Stimulated activated CD4-positive, alpha-beta T cell treated with anti-CD3 and anti-CD28 coated beads, Interleukin-15, amount 100 ng/mL, for 24 hours (primary cell): Measurements from ENCODE around the gene IL12A.

ENCODE experiments used
- DNase-seq: peaks from one replicate; pipeline ENCODE4 v3.0.0-alpha.2; 2020

IL12A gene

DNA sequence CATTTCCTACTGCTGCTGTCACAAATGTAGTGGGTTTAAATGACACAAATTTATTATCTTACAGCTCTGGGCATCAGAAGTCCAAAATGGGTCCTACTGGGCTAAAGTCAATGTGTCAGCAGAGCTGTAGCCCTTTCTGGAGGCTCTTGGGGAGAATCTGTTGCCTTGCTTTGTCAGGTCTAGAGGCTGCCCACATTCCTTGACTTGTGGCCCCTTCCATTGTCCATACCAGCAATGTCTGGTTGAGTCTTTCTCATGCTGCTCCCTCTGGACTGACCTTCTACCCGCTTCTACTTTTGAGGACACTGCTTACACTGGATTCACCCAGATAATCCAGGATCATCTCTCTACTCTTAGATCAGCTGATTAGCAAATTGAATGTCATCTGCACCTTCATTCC is 3.0 kb downstream of the IL12A start:
- no peak for DNase-seq

DNA sequence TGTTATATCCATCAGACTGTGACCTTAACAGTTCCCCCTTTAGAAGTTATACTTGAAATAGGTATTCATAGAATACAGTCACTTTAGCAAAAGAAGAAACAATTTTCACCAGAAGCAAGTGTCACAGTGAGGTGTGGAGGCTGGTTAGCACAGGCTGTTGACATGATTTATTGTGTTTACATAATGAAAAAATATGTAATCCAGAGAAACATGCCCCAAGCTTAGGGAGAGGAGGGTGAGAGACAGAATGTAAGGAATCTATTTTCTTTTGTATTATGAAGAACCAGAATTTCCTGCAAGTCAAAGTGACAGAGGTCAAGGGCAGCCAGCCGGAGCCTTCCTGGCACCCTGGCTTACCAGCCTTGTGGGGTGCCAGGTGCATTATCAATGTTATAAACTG is 4.0 kb downstream of the IL12A start:
- DNase-seq, result no peak

DNA sequence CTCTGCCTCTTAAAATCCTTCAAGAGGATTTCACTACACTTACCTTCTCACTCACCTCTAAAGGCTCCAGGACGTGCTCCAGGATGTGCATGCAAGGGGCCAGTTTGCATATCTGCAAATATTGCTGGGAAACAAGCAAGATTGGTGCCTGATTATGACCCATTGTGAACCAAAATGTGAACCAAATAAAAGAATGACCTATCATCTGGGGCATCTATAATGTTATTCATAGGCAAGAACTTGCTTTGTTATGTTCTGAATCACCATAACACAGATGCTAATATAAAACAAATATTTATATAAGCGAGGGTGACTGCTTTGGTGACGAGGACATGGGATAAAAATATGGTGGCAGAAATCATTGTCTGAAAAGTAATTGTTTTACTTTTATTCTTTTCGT is 5.5 kb downstream of the IL12A start:
- no peak for DNase-seq

DNA sequence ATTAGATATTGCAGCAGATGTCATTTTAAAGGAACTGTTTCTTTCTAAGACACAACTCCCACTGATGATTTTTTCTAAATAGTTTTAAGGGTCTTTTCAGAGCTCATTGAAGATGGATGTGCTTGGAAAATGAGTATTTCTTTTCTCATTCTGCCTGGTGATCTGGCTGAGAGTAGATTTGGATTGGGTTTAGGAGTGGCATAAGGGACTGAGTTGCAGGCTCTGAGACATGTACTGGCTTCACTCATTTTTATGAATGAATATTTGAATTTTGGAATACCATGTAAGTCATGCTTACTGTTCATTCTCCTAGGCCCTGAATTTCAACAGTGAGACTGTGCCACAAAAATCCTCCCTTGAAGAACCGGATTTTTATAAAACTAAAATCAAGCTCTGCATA is 6.5 kb downstream of the IL12A start:
- DNase-seq, result no peak

DNA sequence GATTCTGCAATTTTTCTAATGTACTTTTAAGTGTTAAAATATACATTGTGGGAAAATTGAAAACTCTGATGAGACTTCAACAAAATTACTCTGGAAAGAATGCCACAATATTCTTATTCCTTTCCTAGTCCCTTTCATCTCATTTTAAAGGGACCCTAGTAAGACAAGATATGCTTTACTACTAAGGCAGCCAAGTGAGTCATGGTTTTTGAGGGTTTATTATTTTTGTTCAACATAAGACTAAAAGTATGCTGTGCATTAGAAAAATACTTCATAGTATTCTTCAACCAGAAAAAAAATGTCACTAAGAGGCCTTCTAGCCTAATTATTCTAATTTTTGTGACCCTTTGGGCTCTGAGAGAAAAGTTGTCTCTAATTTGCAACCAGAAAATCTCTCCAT is 7.4 kb downstream of the IL12A start:
- DNase-seq, result no peak

DNA sequence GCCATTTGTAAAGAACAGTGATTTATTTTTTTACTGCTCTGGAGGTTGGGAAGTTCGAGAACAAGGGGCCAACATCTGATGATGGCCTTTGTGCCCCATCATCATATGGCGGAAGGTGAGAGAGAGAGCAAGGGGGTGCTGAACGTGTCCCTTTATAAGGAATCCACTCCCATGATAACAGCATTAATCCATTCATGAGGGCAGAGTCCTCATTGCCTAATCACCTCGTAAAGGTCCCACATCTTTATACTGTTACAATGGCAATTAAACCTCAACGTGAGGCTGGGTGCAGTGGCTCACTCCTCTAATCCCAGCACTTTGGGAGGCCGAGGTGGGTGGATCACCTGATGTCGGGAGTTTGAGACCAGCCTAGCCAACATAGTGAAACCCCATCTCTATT is 8.3 kb downstream of the IL12A start:
- no peak for DNase-seq

DNA sequence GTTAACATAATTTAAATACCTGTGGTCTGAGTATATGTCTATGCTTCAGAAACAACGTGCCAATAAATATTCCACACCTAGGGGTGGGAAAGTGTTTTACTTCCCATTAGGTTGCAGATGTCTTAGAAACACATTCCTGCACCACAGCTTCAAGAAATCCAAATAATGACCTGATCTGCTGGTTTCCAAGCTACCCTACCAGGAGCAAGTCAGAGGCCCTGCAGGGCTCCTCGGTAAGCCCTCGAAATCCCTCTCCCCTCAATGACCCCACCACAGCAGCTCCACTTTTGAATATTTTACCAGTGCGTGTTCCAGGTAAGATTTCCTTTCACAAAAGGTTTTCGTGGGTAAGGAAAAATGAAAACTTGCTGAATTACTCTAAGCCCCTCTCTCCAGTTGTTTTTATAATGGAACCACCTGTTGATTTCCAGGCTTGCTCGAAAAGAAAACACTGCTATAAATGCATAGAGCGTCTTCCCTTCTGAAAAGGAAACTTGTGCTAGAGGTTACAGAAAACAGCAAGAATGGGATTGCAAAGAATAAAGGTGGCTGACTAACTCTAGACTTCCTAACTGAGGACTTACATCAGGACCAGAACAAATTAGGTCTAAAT is 12.6 kb downstream of the IL12A start:
- DNase-seq, result no peak

DNA sequence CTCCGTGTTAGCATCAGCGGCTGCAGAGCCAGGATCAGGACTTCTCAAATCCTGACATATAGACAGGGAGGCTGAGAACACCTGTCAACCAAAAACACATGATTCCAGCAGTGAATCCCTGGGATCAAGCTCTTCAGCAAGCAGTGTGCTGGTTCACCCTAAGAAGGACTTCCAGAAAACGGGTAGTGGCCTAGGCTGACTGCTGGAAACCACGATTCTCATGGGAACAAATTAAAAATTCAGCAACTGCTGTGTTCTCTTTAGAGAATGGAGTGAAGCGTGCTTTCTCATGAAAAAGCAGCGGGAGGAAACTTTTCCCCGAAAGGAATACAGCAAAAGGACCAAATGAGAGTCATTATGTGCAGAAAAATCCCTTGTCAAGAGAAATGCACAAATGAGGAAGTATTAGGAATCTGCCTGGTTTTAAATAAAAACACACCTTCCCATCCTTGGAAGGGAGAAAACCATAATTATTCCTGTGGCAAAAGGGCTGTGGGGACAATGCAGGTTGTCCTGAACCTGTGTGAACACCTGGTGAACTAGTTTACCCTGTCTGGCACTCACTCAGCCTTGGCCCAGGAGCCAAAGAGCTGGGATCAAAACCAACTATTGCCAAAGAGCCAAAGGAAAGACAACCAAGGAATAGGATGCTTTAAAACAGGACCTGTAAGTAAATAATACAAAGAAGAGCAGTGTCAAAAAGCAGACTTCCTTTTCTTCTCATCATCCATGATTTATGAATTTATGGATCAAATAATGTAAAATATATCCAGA is 13.4 kb downstream of the IL12A start:
- DNase-seq, result no peak

DNA sequence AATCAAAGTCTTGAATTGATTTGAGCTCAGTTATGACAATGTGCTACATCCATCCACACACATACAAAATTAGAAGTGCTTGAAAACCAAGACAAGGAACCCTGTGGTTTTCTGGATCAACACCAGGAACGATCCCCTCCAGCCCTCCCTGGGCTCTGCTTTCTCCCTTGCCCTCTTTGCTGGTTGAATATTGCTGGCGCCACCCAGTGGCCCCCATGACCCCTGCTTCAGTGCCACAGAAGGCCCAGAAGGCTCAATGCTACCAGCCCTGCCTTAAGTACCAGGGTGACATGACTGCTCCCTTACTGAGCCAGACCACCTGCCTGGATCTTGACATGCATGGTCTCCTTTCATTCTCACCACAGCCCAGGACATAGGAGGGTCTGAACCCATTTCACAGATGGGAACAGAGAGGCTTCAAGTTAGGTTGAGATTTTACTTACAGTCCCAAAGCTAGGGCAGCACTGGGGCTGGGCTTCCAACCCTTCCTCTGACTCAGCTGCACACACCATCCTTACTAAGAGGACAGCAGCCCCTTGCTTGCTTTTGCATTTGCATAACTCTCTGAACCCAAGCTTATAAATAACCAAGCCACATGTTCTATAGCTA is 15.0 kb downstream of the IL12A start:
- peak; percentile 54 for DNase-seq

DNA sequence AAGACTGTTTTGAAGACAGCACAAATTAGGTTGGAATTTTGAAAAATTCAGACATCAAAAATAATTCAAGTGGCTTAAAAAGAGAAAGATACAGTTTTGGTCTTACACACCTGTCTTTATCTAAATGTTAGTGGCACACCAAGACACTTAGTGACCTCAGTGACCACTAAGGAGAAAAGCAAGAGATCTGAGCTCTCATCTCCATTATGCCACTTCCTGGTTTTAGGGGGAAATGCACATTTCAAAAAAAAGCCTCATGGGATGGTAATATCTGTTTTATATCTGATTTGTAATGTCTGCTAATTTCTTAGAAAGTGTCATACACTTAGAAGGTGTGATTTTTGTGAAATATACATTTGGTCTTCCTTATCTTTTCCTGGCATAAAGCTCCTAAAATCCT is 16.4 kb downstream of the IL12A start:
- DNase-seq, result no peak

DNA sequence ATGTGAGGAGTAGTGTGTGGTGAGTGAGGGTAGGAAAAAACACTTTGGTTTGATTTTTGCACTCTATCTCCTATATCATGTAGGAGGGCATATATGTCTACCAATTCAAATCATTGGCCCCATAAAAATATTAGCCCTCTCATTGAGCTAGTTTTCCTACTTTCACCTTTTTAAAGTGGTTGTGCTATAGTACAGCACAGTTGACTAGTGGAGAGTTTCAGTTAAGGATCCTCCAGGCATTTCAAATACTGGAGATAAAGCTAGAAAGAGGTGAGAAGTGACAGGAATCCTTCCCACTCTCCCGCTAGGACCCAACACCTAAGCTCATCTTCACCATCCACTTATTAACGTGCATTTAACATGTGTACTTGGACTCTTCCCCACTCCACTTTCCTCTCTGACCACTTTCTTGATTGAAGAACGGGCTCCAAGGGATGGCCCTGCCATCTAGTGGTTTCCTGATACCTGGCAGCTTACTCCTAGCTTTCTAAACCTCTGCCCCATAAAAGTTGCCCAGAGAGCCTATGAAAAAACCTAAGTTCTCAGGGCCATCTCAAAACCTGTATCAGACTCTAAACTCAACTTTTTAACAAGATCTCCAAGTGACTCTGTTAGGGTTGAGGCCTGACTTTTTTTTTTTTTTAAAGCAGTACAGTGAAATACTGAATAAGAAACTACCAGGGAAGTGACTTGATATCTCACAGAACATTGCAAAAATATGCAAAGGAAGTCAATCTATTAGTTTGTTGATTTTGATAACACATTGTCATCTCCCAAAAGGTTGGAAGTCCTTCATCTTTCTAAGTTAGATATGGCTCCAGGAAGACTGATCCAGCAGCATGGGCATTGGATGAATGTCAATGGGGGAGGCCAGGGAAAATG is 17.9 kb downstream of the IL12A start:
- no peak for DNase-seq

DNA sequence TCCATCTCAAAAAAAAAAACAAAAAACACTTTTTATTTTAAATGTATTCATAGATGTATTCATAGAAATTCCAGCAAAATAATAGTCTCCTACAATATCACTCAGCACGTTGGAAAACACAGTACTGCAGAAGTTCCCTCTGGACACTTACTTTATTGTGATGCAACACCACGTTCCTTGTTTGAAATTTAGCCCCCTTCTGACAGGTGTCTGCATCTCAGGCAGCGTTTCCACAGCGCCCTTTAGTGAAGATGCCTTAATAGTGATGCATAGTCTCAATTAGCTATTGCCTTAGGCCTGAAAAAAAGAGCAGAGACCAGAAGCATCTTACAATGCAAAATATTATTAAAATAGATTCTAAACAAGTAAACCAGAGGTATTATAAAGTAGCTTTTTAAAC is 20.3 kb downstream of the IL12A start:
- no peak for DNase-seq

DNA sequence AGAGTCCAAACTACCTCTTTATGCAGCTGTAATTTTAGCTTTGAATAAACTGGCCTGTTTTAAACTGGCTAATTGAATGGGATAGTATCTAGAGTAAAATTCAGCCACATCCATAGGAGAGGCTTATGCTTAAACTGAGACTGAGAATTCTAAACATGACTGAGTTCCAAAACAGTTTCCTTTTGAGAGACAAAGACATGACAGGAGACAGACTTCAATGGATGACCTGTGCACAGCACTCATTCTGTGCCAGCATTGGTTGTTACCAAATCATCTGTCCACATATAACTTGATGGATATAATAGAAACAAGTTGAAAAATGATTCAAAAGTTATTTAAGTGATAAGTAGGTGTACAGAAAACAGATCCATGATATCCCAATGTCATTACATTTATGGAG is 20.9 kb downstream of the IL12A start:
- no peak for DNase-seq

DNA sequence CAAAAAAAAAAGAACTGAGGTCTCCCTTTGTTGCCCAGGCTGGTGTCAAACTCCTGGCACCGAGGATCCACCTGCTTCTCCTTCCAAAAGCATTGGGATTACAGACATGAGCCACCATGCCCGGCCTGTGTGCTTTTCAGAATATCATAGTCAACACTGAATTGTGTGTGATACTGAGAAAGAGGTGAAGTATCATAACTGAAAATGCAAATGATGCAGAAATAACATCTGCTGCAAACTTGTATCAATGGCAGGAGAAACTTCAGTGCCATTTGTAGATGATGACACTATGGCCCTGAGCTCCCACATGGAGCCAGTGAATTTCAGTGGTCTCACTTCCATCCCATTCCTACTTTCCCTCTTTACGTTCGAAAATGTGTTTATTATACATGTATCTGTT is 21.9 kb downstream of the IL12A start:
- DNase-seq, result no peak

DNA sequence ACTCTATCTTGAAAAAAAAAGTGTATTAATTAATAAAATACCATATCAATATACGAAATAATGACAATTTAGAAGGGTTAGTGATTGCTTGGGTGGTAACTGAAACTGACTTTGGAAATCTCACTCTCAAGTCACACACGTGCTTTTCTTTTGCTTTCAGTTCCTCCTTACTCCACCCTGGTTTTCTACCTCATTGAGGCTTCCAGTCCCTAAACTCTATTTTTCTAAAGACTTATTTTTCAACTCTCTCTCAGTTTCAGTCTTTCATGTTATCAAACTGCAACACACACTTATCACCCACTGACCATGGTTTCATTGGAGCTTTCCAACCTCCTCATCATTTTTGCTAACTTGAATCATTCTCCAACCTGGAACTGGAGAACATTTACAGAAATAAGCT is 23.5 kb downstream of the IL12A start:
- DNase-seq, result no peak

DNA sequence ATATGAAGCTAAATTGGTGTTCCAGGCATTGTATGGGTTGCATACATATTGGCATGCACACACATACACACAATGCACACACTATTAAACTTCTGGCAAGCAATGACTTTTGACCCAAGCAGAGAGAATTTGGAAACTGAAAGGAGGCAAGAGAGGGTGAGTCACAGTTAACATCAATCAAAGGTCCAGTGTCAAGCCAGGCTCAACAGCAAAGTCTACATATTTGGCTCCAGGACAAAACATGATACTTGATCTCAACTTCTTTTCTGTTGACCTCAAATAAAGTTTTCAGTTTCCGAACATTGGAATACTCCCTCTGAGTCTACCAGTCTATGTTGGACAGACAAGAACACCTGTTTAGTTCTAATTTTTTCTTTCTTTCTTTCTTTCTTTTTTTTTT is 28.3 kb downstream of the IL12A start:
- DNase-seq, result no peak

DNA sequence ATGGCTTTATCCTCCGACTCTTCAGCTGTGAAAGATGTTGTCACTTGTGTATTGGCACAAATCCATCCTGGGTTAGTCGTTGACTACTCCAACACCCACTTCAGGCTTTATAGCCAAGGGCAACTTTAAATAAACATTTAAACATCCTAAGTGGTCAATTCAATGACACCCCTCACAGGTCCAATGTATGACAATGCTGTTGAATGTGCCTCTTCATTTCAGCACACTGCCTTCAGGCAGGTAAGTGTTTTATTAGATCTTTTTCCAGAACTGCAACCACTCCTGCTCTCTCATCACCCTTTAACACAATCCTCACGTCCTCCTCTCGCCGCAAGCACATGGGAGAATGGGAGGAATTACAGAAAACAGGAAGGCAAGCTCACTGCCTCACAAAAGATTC is 30.3 kb downstream of the IL12A start:
- no peak for DNase-seq

DNA sequence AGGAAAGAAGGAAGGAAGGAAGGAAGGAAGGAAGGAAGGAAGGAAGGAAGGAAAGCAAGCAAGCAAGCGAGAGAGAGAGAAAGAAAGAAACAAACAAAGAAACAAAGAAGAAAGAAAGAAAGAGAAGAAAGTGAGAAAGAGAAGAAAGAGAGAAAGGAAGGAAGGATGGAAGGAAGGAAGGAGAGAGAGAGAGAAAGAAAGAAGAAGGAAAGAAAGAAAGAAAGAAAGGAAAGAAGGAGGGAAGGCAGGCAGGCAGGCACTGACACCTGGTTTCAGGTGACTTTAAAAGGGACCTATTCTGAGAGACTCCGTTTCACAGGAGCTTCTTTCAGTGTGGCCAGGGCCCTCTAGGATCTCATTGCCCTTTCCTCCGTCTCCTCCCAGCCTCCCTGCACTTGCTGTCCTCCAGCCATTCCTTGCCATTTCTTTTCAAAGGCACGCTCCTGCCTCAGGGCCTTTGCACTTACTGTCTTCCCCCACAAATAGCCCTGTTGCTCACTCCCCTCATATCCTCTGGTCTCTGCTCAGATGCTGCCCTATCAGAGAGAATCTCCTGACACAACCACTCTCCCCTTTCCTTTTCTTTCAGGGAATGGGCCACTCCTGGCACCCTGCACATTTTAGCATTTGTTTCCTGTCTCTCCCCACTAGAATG is 31.5 kb downstream of the IL12A start:
- DNase-seq, result no peak

DNA sequence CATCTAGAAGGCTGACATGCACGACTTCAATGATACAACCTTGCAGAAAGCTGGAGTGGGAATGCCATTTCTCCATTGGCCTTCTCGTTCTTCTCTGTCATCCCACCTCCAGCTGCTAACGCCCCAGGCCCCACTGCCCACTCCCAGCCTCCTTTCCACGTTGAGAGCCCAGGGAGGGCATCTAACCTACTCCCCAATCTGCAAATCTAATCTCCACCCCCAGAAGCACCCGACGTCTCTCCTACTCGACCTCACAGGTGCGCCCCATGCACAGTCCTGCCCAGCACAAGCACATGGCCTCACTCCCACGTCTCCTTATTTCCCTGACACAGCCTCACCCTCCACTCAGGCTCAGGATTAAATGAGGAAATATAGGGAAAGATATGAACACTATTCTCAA is 33.4 kb downstream of the IL12A start:
- DNase-seq, result no peak

DNA sequence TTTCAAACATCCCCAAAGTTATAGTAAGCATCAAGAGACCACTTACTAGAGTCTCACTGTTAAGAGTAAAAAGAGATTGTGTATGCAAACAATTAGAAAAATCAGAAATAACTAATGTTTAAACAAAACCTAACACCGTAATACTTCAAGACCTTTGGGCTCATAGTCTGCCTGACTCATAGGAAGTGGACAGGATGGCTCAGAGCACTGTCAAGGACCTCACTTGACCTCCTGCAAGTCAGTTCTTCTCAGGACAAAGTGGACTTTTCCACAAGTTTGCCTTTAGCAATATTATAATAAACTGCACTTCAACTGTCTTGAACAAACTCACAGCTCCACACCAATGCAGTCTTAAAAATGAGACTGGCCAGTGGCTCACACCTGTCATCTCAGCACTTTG is 34.8 kb downstream of the IL12A start:
- DNase-seq, result no peak

DNA sequence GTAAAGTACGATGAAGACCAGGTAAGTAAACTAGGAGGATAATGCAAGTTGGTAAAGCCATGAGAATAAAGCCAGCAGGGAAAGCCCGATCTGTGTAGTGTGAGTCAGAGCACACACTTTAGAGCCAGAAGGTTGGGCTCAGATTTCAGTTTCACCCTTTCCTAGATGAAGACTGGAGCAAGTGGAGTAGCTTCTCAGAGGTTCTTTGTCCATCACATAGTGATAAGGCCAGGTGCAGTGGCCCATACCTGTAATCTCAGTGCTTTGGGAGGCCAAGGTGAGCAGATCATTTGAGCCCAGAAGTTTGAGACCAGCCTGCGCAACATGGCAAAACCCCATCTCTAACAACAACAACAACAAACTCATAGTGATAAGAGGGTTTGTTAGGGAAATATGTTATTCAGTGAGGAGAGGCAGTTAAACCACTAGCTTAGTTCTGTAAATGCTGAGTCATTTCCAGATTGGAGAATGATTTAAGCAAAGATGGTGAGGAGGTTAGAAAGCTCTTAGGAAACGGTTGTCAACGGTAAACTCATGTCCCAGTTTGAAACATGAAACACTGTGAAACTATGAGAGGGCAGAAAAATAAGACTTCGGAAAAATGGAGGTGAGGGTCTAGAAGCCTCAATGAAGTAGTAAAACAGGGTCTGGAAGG is 39.0 kb downstream of the IL12A start:
- DNase-seq, result peak; percentile 6

DNA sequence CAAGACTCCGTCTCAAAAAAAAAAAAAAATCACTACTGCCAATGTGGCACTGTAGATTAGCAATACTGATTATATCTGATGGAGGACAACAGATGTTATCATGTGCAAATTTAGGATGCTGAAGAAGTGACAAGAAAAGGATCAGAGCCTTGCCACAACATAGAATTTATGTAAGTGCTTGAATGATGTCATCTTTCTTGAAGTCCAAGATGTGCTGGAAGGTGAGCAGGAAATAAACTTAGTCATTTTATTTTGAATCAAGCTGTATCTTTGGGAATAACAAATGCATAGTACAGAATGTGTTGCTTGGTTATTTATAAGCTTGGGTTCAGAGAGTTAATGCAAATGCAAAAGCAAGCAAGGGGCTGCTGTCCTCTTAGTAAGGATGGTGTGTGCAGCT is 47.1 kb downstream of the IL12A start:
- DNase-seq, result no peak
